B cell (primary cell): ENCODE measurements around the gene TGFBI.

Source experiments
- EZH2 ChIP-seq: IDR thresholded peaks from 2 replicates; pipeline ENCODE4 v1.6.1; 2012; ENCODE audit warnings: borderline replicate concordance, low read depth, mild to moderate bottlenecking, moderate library complexity, low read length; ENCODE audit not compliant: insufficient read depth, poor library complexity, severe bottlenecking
- TF ChIP-seq, protein P1 (sequence below): fragments of 200-600 bp; IDR thresholded peaks from one replicate; pipeline ENCODE4 v1.8.0; 2022; ENCODE audit warnings: antibody characterized with exemption, mild to moderate bottlenecking

DNA sequence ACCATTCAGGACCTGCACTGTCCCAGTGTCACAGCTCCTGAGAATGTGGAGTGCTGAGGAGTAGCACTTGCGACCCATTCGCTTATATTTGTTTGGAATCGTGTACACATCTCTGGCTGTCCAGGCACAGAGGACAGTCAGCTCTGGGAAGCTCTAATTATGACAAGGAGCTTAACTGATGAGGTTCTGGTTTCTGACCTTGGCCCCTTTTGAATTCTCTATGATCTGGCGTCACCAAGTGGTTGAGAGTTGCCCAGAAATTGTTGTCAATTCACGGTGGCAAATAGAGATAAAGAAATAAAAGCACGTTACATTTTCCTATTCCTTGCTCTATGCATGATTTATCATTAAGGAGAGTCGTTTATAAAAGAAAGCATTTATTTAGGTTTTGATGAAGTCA, 39.1 kb upstream of the TGFBI start:
- TF ChIP-seq, protein P1, sequence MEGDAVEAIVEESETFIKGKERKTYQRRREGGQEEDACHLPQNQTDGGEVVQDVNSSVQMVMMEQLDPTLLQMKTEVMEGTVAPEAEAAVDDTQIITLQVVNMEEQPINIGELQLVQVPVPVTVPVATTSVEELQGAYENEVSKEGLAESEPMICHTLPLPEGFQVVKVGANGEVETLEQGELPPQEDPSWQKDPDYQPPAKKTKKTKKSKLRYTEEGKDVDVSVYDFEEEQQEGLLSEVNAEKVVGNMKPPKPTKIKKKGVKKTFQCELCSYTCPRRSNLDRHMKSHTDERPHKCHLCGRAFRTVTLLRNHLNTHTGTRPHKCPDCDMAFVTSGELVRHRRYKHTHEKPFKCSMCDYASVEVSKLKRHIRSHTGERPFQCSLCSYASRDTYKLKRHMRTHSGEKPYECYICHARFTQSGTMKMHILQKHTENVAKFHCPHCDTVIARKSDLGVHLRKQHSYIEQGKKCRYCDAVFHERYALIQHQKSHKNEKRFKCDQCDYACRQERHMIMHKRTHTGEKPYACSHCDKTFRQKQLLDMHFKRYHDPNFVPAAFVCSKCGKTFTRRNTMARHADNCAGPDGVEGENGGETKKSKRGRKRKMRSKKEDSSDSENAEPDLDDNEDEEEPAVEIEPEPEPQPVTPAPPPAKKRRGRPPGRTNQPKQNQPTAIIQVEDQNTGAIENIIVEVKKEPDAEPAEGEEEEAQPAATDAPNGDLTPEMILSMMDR = no peak
- no peak for TF ChIP-seq EZH2
